ENCODE results near the gene SPDYE3. TPM values are rescaled to one million over a fixed set of nuclear protein-coding genes. Genes with fewer than 3 reads are reported as not detected.
"Not testable (repeated sequence)": the region's sequence is repeated elsewhere in the genome, so short reads cannot be mapped to it uniquely, and the experiment has no call there.

Gene SPDYE3
- total RNA-seq, 2 experiments from 2014 or later, result not detected

- Mint-ChIP-seq H3K4me1 (peaks cover 30% of the 10 kb centered on the region), H3K4me3 (no peak overlapping the region), H3K27me3 (no peaks in the 10 kb centered on the region), H3K9me3 (ENCODE audit: low read depth) (no peaks in the 10 kb centered on the region), H3K36me3 (ENCODE audit: low read depth) (peaks cover 61% of the 10 kb centered on the region), H3K27ac (no peak overlapping the region)
- ChIA-PET CTCF (interaction anchor here (0.5 to 2.0 kb wide), 3 partner anchors 19 to 175 kb away, joined by 3 to 7 read pairs (median 5); partner anchors contain the start of gene AGFG2), POLR2A (interaction anchor here (0.7 to 1.1 kb wide), 2 partner anchors 9 to 91 kb away, joined by 3 read pairs; no protein-coding TSS in a partner anchor)
- DNase-seq (no peak), ATAC-seq (no peak)
- intact Hi-C loops (cut with DNase I, micrococcal nuclease), result loop anchor here in 1 of 2 experiments (2.0 kb wide), 1 partner anchor 32 kb away; no protein-coding TSS in a partner anchor
Observed at GRCh38 chr7:100364480-100364879, 57.0 kb downstream of the SPDYE3 start.

GRCh38 chr7:100365998-100366367 is 58.5 kb downstream of the SPDYE3 start:
- not testable (repeated sequence) for H3K27me3 Mint-ChIP-seq; DNase-seq; H3K4me3 Mint-ChIP-seq; ATAC-seq; H3K9me3 Mint-ChIP-seq (ENCODE audit: low read depth)
- H3K4me1 Mint-ChIP-seq, result peaks cover 30% of the 10 kb centered on the region
- intact Hi-C loops (cut with DNase I, micrococcal nuclease), result loop anchor here (1.0 to 2.0 kb wide), 4 partner anchors 21 to 179 kb away; no protein-coding TSS in a partner anchor
- POLR2A ChIA-PET, result interaction anchor here (0.6 to 1.1 kb wide), 4 partner anchors 24 to 246 kb away, joined by 3 to 4 read pairs (median 4); partner anchors contain the start of gene ZCWPW1
- H3K27ac Mint-ChIP-seq, result peak overlapping the region; percentile 67
- peaks cover 47% of the 10 kb centered on the region for H3K36me3 Mint-ChIP-seq (ENCODE audit: low read depth)
- CTCF ChIA-PET, result interaction anchor here (0.5 to 2.0 kb wide), 4 partner anchors 41 to 538 kb away, joined by 3 to 7 read pairs (median 4); no protein-coding TSS in a partner anchor

- ChIA-PET CTCF (interaction anchor here (0.5 to 0.7 kb wide), 3 partner anchors 41 to 537 kb away, joined by 3 to 4 read pairs (median 3); no protein-coding TSS in a partner anchor), POLR2A (interaction anchor here (0.9 kb wide), 1 partner anchor 15 kb away, joined by 3 read pairs; no protein-coding TSS in a partner anchor)
- H3K4me1 Mint-ChIP-seq, result peaks cover 31% of the 10 kb centered on the region
- no peak overlapping the region for H3K4me3 Mint-ChIP-seq
- intact Hi-C loops (cut with DNase I, micrococcal nuclease), result no loop called here
- no peaks in the 10 kb centered on the region for H3K9me3 Mint-ChIP-seq (ENCODE audit: low read depth)
- peak; percentile 61 for DNase-seq
- H3K27me3 Mint-ChIP-seq, result no peaks in the 10 kb centered on the region
- H3K27ac Mint-ChIP-seq, result peak overlapping the region; percentile 67
- ATAC-seq, result peak; percentile 11
- H3K36me3 Mint-ChIP-seq (ENCODE audit: low read depth), result peaks cover 44% of the 10 kb centered on the region
Observed at GRCh38 chr7:100366411-100367250, 59.1 kb downstream of the SPDYE3 start.

- POLR2A ChIA-PET, result interaction anchor here (0.9 kb wide), 1 partner anchor 15 kb away, joined by 3 read pairs; no protein-coding TSS in a partner anchor
- no peak overlapping the region for H3K4me3 Mint-ChIP-seq
- DNase-seq, result no peak
Observed at GRCh38 chr7:100367251-100367620, 59.7 kb downstream of the SPDYE3 start.

GRCh38 chr7:100367676-100368613 is 60.4 kb downstream of the SPDYE3 start:
- intact Hi-C loops (cut with DNase I, micrococcal nuclease), result loop anchor here in 1 of 2 experiments (1.0 kb wide), 1 partner anchor 39 kb away; no protein-coding TSS in a partner anchor
- no peak overlapping the region for H3K4me3 Mint-ChIP-seq
- ChIA-PET POLR2A (no interaction called here), CTCF (interaction anchor here (0.7 to 1.4 kb wide), 2 partner anchors 25 to 36 kb away, joined by 3 to 4 read pairs; no protein-coding TSS in a partner anchor)
- H3K27me3 Mint-ChIP-seq, result no peaks in the 10 kb centered on the region
- H3K4me1 Mint-ChIP-seq, result peaks cover 41% of the 10 kb centered on the region
- no peak overlapping the region for H3K27ac Mint-ChIP-seq
- no peaks in the 10 kb centered on the region for H3K9me3 Mint-ChIP-seq (ENCODE audit: low read depth)
- no peak for DNase-seq
- ATAC-seq, result no peak
- peaks cover 31% of the 10 kb centered on the region for H3K36me3 Mint-ChIP-seq (ENCODE audit: low read depth)

More at GRCh38 chr7:100367251-100367620, 59.7 kb downstream of the SPDYE3 start:
- H3K4me1 Mint-ChIP-seq, result peaks cover 38% of the 10 kb centered on the region
- intact Hi-C loops (cut with DNase I, micrococcal nuclease), result no loop called here
- no peaks in the 10 kb centered on the region for H3K27me3 Mint-ChIP-seq
- ATAC-seq, result no peak
- peaks cover 38% of the 10 kb centered on the region for H3K36me3 Mint-ChIP-seq (ENCODE audit: low read depth)
- no peaks in the 10 kb centered on the region for H3K9me3 Mint-ChIP-seq (ENCODE audit: low read depth)
- no peak overlapping the region for H3K27ac Mint-ChIP-seq
- CTCF ChIA-PET, result no interaction called here

- Mint-ChIP-seq H3K27me3 (no peaks in the 10 kb centered on the region), H3K27ac (no peak overlapping the region), H3K9me3 (ENCODE audit: low read depth) (no peaks in the 10 kb centered on the region), H3K4me1 (peaks cover 40% of the 10 kb centered on the region), H3K4me3 (no peak overlapping the region), H3K36me3 (ENCODE audit: low read depth) (peaks cover 22% of the 10 kb centered on the region)
- DNase-seq (no peak), ATAC-seq (no peak)
- CTCF ChIA-PET, result interaction anchor here (0.7 to 1.4 kb wide), 2 partner anchors 34 to 47 kb away, joined by 3 read pairs; no protein-coding TSS in a partner anchor
- intact Hi-C loops (cut with DNase I, micrococcal nuclease), result no loop called here
- POLR2A ChIA-PET, result no interaction called here
Observed at GRCh38 chr7:100369105-100369504, 61.6 kb downstream of the SPDYE3 start.

GRCh38 chr7:100370303-100370702 is 62.8 kb downstream of the SPDYE3 start:
- Mint-ChIP-seq H3K27ac (no peak overlapping the region), H3K4me3 (no peak overlapping the region), H3K4me1 (peaks cover 30% of the 10 kb centered on the region), H3K27me3 (no peaks in the 10 kb centered on the region), H3K36me3 (ENCODE audit: low read depth) (peaks cover 17% of the 10 kb centered on the region), H3K9me3 (ENCODE audit: low read depth) (no peaks in the 10 kb centered on the region)
- ChIA-PET CTCF (no interaction called here), POLR2A (interaction anchor here (0.5 to 0.8 kb wide), 2 partner anchors 58 to 877 kb away, joined by 3 to 5 read pairs; partner anchors contain the start of gene ZCWPW1)
- intact Hi-C loops (cut with DNase I, micrococcal nuclease), result loop anchor here in 1 of 2 experiments (2.0 kb wide), 1 partner anchor 36 kb away; no protein-coding TSS in a partner anchor
- ATAC-seq (no peak), DNase-seq (no peak)

- H3K4me3 Mint-ChIP-seq, result no peak overlapping the region
- no peaks in the 10 kb centered on the region for H3K9me3 Mint-ChIP-seq (ENCODE audit: low read depth)
- DNase-seq (no peak), ATAC-seq (no peak)
- no peaks in the 10 kb centered on the region for H3K27me3 Mint-ChIP-seq
- no peak overlapping the region for H3K27ac Mint-ChIP-seq
- ChIA-PET CTCF (interaction anchor here (0.6 kb wide), 1 partner anchor 9 kb away, joined by 3 read pairs; no protein-coding TSS in a partner anchor), POLR2A (interaction anchor here (0.5 to 0.8 kb wide), 2 partner anchors 58 to 878 kb away, joined by 3 to 5 read pairs; partner anchors contain the start of gene ZCWPW1)
- intact Hi-C loops (cut with DNase I, micrococcal nuclease), result loop anchor here in 1 of 2 experiments (2.0 kb wide), 1 partner anchor 36 kb away; no protein-coding TSS in a partner anchor
- H3K36me3 Mint-ChIP-seq (ENCODE audit: low read depth), result peaks cover 17% of the 10 kb centered on the region
- peaks cover 26% of the 10 kb centered on the region for H3K4me1 Mint-ChIP-seq
Observed at GRCh38 chr7:100370746-100371145, 63.2 kb downstream of the SPDYE3 start.

GRCh38 chr7:100371561-100372171 is 64.2 kb downstream of the SPDYE3 start:
- ATAC-seq (no peak), DNase-seq (no peak)
- CTCF ChIA-PET, result no interaction called here
- H3K36me3 Mint-ChIP-seq (ENCODE audit: low read depth), result peaks cover 11% of the 10 kb centered on the region
- H3K27me3 Mint-ChIP-seq, result no peaks in the 10 kb centered on the region
- H3K9me3 Mint-ChIP-seq (ENCODE audit: low read depth), result no peaks in the 10 kb centered on the region
- no peak overlapping the region for H3K4me3 Mint-ChIP-seq
- peak overlapping the region; percentile 31 for H3K27ac Mint-ChIP-seq
- peaks cover 17% of the 10 kb centered on the region for H3K4me1 Mint-ChIP-seq
- intact Hi-C loops (cut with DNase I, micrococcal nuclease), result loop anchor here in 1 of 2 experiments (2.0 kb wide), 1 partner anchor 35 kb away; no protein-coding TSS in a partner anchor
- POLR2A ChIA-PET, result no interaction called here

All from activated CD4-positive, alpha-beta T cell treated with anti-CD3 and anti-CD28 coated beads for 36 hours (primary cell).